SK-N-MC (cell line): ENCODE results near the gene TRAF3.
"Not testable (repeated sequence)": the region's sequence is repeated elsewhere in the genome, so short reads cannot be mapped to it uniquely, and the experiment has no call there.

Source experiments
- EZH2 ChIP-seq: fragments of 200-600 bp; sonication (generic); IDR thresholded peaks from one replicate; pipeline ENCODE4 v1.6.1; 2017; ENCODE audit warnings: antibody characterized with exemption
- POLR2AphosphoS5 ChIP-seq: IDR thresholded peaks from 2 replicates; pipeline ENCODE4 v1.6.1; 2012; ENCODE audit warnings: mild to moderate bottlenecking, low read depth, low read length, borderline replicate concordance

- TF ChIP-seq POLR2AphosphoS5, EZH2: not testable (repeated sequence)
Measured at GRCh38 chr14:102877511-102877910, 100.3 kb downstream of the TRAF3 start.
